Sigmoid colon (tissue), 4 donors: ENCODE data around the gene C4BPA.

Experiments
- CTCF ChIP-seq, 4 experiments: fragments of 450-650 bp in 3 of 4; fragments of 200-600 bp in 1 of 4; IDR thresholded peaks; one replicate each; pipeline ENCODE4 v1.5.1; 2016 to 2019; ENCODE audit warnings: antibody characterized with exemption in 4 of 4, mild to moderate bottlenecking in 3 of 4, moderate library complexity in 2 of 4
- EP300 ChIP-seq, 4 donors: sonication (generic); formaldehyde crosslinking; IDR thresholded peaks; one replicate each; pipeline ENCODE4 v1.6.1; 2017; ENCODE audit warnings: antibody characterized with exemption in 4 of 4
- POLR2A ChIP-seq, 2 donors: fragments of 450-650 bp; IDR thresholded peaks; one replicate each; pipeline ENCODE4 v1.6.1; 2016; ENCODE audit warnings: antibody characterized with exemption in 2 of 2, mild to moderate bottlenecking in 2 of 2, moderate library complexity in 2 of 2
- POLR2AphosphoS5 ChIP-seq, 4 donors: sonication (generic); formaldehyde crosslinking; IDR thresholded peaks; one replicate each; pipeline ENCODE4 v1.6.1; 2017; ENCODE audit warnings: antibody characterized with exemption in 4 of 4

- TF ChIP-seq POLR2A (IDR thresholded peaks at IDR 0.05) (no peak), CTCF (IDR thresholded peaks at IDR 0.05) (no peak), POLR2AphosphoS5 (IDR thresholded peaks at IDR 0.05) (no peak), EP300 (IDR thresholded peaks at IDR 0.05) (no peak)
Measured at GRCh38 chr1:207063014-207063413, 41.0 kb upstream of the C4BPA start.
